GM21737 (cell line): Measurements from ENCODE around the gene AGBL1.

Experiments used
- ATAC-seq: cut with Tn5 transposase; IDR thresholded peaks from one replicate; pipeline ENCODE4 v1.9.1; 2021; ENCODE audit warnings: mild to moderate bottlenecking, moderate library complexity; ENCODE audit not compliant: unreplicated experiment

The AGBL1 gene

DNA sequence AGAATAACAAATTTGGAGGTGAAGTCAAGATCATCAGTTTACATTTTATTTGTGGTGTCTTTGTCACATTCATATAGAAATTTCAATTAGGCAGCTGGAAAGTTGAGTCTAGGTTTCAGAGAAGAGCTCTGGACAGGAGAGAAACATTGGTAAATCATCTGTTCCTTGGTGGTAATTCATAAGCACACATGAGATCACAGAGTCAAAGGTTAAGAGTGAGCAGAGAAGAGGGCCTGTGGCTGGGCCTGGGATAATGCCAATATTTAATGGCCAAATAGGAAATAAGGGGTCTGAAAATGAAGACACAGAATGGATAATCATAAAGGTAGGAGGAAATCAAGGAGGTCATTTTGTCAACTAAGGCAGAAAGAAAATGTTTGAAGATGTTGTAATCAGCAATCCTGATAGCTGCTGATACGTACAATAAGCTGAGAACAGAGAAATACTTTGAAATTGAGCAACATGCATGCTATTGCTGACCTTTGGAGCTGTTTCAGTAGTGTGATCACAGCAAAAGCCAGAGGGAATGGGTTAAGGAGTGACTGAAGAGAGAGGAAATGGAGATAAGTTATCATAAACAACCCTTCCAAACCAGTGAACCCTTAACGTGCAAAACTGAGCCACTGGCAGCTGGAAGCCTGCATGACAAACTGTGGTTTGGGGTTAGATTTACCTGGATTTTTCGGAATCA is 692.8 kb downstream of the AGBL1 start:
- no peak for ATAC-seq

DNA sequence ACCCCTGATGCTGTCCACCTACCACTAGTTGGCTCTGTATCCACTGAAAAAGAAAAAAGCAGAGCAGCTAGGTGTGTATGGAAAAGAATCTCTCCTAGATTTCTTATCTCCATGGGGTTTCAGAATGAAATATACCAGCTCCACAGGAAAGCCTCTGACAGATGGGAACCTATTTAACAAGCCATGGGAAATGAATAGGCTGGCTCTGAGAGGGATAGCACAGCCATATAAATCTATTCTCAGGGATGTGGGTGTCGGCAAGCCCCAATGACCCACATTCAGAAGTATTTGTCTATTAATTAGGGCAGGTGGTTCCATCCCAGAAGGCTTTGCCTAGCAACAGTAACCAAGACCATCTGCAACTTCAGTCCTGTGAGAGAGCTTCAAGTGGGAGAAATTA is 694.1 kb downstream of the AGBL1 start:
- no peak for ATAC-seq

DNA sequence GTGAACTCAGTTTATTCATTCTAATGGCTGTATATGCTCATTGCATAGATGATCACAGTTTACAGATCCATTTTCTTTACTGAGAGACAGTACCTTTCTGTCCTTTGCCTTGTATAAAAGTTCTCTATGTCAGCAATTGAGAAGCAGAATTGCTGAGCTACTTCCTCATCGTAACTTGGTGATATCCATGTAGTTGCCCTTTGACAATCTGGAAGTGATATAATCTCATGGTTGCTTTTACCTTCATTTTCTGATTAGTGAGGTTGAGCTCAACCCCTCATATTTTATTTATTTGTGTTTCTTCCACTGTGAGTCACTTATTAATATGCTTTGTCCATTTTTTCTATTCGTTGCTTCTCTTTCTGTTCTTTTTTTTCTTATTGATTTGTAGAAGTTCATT is 696.5 kb downstream of the AGBL1 start:
- ATAC-seq = no peak

DNA sequence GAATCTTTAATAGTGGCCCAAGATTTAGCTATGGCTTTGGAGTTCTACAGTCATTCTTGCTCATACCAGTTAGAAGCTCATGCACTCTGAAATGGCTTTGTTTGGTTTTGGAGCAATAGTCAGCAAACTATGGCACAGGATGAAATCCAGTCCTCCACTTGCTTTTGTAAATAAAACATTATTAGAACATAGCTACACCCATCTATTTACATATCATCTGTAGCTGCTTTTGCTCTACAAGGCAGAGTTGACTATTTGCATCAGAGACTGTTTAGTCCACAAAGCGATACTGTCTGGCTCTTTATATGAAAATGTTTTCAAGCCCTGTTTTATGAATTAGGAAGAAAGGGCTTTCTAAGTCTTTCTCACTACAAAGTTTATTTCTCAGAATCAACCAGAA is 716.9 kb downstream of the AGBL1 start:
- no peak for ATAC-seq

DNA sequence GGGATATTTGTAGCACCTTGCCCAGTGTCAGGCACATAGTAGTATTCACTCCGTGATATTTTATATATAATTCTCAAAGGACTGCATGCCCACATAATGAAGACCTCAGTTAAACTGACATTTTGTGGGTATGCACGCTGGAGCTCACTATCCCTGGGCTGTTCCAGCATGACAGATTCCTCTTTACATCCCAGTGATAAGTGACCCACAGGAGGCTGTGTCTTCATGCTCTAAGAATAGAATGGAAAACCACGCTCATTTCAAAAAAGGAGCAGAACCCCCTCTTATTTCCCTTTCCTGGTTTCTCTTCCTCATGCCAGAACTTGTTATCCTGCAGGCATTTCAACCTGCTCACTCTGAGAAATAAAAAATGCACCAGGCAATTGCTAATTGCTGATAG is 717.5 kb downstream of the AGBL1 start:
- ATAC-seq = no peak

DNA sequence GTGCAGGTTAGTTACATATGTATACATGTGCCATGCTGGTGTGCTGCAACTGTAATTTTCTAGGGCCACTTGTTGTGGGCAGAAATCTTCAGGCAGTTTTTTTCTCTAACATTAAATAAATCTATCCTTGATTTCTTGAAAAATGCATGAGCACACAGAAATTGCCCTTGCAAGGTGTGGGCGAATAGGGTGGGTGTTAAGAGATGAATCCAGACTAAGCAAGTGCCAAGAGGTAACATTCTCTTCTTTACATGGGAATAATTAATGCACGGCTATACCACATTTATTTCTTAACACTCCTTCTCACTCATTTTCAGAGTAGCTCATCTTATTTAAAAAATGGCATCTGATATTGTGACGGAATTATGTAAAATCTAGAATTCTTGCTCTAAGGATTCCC is 719.6 kb downstream of the AGBL1 start:
- ATAC-seq = no peak

DNA sequence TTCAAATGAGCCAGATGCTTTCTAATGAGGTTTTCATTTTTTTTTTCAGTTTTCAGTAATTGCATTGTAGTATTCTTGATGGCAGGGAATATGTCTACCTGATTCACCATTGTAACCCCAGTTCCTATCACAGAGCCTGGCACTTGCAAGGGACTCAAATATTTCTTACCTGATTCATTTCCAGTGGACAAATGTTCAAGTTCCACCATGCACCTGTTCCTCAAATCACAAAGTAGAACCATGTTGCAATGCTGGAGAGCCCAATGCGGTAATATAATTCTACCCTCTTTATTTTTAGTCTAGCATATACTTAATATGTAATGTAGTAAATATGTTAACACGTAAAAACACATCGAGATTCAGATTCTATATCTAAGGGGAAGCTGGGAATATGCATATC is 722.6 kb downstream of the AGBL1 start:
- no peak for ATAC-seq

DNA sequence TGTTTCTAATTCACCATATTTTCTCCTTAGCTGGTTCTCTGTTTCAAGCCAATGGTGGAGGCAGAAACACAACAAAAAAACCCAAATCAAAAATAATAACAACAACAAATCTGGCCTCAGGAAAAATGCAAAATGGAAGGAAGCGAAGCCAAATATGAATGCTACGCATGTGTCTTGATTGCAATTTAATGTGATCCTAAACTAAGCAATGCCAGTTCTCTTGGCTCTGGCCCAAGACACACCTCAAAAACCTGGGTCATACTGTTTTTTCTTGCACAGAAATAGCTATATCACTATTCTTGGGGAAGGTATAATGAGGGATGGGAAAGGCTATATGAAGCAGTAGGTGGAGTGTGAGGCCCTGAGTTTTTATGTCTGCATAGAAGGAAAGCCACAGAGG is 724.7 kb downstream of the AGBL1 start:
- ATAC-seq = no peak

DNA sequence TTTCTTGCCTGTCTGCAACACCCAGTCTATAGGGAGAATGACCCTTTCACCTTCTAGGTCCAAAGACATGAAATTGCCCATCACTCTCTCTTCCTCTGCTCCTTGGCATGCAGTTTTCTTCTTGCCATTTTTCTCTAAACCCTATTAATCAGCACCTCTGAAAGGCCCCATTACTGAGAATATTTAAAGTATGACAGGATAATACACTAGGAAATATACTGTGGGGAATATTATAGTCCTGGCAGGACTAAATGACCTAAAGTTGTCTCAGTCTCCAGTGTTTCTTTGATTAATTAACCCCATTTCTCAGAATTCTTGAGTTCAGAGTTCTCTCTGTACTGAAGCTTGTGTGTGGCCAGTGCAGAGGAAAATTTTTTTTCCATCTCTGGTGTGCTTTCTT is 730.7 kb downstream of the AGBL1 start:
- no peak for ATAC-seq

DNA sequence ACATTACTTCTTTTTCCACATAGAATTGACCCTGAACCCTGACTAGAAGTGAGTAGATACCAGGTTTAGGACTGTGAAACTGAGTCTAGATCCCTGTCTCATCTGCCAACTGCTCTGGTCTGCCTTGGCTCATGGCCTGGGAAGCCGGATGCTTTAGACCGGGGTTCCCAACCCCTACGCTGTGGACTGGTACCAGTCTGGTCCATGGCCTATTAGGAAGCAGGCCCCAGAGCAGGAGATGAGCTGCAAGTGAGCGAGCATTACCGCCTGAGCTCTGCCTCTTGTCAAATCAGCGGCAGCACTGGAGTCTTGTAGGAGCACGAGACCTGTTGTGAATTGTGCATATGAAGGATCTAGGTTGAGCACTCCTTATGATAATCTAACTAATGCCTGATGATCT is 734.2 kb downstream of the AGBL1 start:
- no peak for ATAC-seq

DNA sequence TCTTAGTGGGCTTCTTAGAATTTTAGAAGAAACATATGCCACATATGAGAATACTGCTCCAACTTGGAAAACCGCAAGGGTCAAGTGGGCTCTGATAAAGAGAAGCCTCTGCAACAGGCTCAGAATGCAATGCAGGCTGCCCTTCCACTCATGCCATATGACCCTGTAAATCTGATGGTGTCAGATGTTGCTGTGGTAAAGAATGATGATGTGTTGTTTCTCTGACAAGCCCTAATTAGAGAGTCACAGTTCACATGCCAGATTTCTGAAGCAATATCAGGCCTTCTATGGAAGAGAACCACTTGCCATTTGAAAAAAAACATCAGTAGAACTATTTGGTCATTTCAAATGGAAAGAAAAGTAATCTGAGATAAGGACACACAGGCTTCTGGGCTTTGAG is 749.6 kb downstream of the AGBL1 start:
- ATAC-seq = no peak

DNA sequence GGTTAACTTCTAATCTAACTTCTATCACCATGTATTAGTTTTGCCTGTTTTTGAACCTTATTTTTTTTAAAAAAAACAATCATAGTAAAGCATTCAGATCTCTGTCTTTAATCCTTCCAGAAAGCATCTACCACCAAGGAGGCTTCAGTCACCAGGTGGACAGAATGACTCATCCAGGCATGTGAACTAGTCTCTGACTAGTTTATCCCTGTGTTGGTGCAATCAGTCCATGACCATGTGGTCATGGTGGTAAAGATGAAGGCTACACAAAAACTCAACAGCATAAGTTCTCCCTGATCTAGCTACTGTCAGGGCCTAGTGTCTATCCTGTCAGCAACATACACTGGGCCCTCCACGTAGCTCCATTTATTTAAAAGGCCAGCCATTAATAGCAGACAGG is 750.6 kb downstream of the AGBL1 start:
- no peak for ATAC-seq

DNA sequence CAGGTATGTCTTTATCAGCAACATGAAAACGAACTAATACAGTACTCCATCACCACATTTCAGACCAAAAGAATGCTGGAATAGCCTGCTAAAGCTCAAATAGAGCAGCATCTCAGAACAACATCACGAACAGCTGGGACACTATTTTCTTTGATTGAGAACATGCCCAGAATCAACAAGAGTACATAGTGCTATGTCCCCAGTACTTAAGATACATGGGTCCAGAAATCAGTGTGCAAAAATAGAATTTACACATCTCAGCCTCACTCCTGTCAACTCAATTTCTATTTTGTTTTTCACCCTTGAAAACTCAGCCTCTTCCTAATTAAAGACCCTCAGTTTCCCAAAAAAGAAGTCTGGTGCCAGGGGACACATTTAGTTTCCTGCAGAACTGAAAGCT is 753.9 kb downstream of the AGBL1 start:
- no peak for ATAC-seq

DNA sequence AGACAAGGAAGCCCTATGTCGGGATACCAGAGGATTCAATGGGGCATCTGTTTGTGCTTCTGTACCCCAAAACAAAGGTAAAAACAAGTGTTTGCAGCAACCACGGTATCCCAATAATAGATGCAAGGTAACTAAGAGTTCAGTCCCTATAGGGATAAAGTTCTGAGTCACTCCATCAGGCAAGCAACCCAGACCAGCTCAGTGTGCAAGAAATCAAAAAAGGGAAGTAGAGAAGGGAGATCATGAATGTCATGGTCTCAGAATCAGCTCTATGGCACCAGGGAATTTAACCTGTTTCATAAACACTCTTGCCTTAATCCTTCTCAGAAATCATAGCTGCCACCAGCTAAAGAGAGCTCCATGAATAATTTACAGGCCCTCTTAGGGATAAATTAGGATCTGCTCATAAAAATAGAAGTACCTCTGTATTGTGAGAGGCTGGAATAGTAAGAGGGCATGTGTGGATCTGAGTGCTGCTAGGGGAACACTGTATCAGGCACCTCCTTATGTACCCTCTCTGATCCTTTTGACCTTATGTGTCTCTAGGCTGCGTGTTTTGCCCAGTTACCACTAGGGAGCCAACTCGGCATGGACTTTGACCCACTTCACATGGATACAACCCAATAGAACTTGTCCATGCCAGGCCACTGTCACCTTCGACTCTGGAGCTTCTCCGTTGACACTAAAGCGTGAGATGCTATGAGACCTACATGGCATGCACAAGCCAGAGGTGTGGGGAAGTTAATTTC is 754.6 kb downstream of the AGBL1 start:
- no peak for ATAC-seq

DNA sequence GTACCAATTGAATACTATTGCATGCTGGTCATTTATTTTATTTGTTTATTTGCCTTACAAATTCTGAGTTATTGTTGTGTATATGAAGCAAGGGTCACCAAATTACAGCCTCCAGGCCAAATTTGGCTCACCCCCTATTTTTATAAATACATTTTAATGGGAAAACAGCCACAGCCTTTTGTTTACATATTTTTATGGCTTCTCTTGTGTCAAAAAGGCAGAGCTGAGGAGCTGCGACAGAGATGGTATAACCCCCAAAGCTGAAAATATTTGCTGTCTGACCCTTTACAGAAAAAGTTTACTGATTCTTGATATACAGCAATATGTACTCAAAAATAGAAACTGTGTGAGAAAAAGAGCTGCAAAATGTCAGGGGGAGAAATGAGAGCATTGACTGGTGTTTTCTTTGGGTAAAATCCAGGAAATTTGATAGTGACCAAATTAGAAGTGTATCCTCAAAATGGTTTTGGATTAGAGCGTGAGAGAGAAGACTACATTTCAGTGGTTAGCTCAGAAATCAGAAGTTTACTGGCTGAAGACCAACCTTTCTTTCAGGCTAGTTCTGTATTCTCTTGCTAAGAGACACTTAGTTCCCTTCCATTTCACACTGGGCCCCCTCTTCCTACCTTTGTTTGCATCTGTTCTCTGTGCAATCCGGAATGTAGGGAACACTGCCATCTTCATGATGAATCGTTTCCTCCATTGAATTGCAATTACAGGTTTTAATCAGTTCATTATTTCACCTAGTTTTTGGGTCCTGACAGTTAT is 757.8 kb downstream of the AGBL1 start:
- no peak for ATAC-seq

DNA sequence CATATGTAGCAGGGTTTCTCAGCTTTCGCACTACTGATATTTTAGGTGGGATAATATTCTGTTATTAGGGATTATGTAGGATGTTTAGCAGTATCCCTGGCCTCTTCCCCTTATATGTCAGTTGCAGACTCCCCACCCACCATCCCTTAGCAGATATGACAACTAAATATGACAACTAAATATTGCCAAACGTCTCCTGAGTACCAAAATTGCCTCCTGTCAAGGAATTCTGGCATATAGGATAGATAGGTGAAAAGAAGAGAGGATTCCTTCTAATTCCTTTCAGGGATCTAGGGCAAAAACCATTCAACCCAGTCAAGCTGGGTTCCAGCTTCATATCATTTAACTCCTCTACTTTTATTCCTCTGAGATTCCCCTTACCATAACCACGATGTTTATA is 759.8 kb downstream of the AGBL1 start:
- no peak for ATAC-seq

DNA sequence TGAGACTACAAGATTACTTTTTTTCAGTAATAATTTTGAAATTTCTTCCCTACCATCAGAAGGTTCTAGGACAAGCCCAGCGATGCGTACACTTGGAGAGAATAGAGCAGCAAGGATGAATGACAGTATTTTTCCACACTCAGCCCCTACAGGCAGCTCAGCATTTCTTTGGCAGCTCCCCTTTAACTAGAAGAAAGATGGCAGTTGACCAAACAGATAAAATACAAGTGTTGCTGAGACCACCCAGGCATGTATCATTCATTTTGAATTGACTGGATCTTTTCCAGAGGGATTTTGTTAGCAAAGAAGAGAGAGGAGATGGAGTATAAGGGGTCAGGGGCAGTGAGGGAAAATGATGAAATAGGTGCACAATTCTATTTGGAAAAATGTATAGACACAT is 761.3 kb downstream of the AGBL1 start:
- no peak for ATAC-seq

DNA sequence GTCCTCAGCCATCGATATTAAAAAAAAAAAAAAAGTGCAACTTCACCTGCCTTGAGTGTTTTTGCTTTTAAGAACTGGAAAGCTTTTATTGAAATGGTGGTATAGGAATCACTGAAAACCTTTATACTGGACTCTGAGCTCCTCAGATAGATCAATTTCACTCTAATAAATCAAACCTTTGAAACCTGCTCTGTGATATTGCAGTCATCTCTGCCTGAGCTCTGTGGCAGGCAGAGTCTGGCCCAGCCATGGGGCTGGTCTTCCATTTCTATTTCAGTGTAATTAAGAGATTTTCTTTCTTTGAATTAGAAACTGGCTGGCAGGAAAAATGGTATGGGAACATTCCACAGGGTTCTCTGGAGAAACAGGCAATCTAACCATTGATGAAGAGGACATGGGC is 762.5 kb downstream of the AGBL1 start:
- no peak for ATAC-seq

DNA sequence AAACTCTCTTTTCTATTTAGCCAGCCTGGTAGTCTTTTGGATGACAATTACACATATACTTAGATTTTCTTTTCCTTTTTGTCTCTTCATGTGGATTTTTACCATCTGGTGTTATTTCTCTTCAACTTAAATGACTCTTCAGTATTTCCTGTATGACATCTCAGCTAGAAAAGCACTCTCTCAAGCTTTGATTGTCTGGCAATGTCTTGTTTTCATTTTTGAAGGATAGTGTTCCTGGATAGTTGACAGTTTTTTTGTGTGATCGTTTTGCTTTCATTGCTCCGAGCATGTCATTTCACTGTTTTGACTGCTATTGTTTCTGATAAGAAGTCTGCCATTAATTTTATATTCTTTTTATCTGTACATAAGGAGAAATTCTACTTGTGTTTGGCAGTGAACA is 766.4 kb downstream of the AGBL1 start:
- ATAC-seq = no peak

DNA sequence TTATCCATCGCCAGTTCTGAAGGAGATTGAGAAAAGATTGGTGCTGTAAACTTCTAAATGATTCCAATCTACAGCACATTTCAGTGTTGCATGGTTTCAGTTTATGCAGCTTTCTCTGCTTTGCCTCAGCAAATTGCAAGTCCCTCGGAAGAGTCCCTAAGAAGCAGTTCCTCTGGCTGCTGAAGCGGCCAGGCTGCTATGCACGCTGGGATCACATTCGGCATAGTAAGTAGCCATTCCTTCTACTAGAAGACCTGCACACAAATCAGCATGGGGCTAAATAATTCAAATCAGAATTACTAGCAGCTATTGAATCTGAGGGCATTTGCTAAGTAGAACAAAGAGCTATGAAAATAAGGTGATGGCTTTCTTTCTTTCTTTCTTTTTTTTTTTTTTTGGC is 769.5 kb downstream of the AGBL1 start:
- ATAC-seq = no peak

DNA sequence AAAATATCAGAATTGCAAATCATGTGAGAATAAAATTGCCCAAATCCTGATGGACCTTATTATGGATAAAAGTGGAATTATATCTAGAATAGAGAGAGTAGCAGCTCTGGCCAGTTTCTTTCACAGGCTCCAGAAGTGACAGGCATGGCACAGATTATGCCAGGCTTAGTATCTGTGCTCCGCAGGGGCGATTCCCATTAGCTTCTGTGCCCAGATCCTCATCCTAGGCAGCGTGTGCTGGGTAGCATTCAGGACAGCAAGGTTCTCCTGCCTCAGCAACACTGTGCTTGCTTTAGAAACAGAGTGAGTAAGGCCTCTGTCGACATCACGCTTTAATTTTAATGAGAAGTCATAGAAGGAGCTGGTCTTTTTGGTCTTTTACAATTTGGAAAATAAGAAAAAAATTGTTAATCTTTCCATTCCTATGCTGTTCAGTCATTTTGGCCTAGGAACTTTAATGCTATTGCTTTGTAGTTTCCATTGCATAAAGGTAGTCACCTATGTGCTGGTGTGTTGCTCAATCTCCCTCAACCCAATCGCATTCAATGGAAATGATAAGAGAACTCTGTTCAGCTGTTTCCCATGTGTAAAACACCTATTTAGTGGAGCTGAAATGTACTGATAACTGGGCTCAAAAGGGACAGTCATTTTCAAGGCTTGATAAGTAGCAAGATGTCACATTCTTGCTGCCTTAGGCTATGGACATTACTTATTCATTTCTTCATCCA is 770.1 kb downstream of the AGBL1 start:
- ATAC-seq = no peak
